T-helper 1 cell (primary cell): ENCODE measurements around the gene TP53I11.

Experiments used
- DNase-seq, 5 donors: peaks; one replicate each; pipeline ENCODE4 v3.0.0-alpha.2; 2012 to 2020

The TP53I11 gene

GRCh38 chr11:44911029-44911814 is 39.5 kb downstream of the TP53I11 start:
- DNase-seq, result peak; percentile 48 to 88 (median 69)

GRCh38 chr11:44910591-44910990 is 40.1 kb downstream of the TP53I11 start:
- no peak for DNase-seq

GRCh38 chr11:44909557-44909956 is 41.1 kb downstream of the TP53I11 start:
- no peak for DNase-seq

GRCh38 chr11:44906649-44907048 is 44.0 kb downstream of the TP53I11 start:
- DNase-seq, result no peak

GRCh38 chr11:44905131-44905866 is 45.4 kb downstream of the TP53I11 start:
- no peak for DNase-seq

GRCh38 chr11:44904261-44905020 is 46.2 kb downstream of the TP53I11 start:
- no peak for DNase-seq

GRCh38 chr11:44903518-44903917 is 47.2 kb downstream of the TP53I11 start:
- DNase-seq, result no peak

GRCh38 chr11:44903035-44903434 is 47.6 kb downstream of the TP53I11 start:
- no peak for DNase-seq

- no peak for DNase-seq
Observed at GRCh38 chr11:44901786-44902185, 48.9 kb downstream of the TP53I11 start.

GRCh38 chr11:44901120-44901633 is 49.5 kb downstream of the TP53I11 start:
- no peak for DNase-seq

GRCh38 chr11:44899959-44900358 is 50.7 kb downstream of the TP53I11 start:
- peak in 1 of 5 donors; percentile 8 for DNase-seq

GRCh38 chr11:44893846-44894617 is 56.7 kb downstream of the TP53I11 start:
- DNase-seq, result peak; percentile 12 to 49 (median 40)

GRCh38 chr11:44893308-44893822 is 57.3 kb downstream of the TP53I11 start:
- no peak for DNase-seq

GRCh38 chr11:44892843-44893242 is 57.8 kb downstream of the TP53I11 start:
- DNase-seq, result no peak

- DNase-seq, result no peak
Observed at GRCh38 chr11:44889266-44889665, 61.4 kb downstream of the TP53I11 start.

GRCh38 chr11:44887636-44888035 is 63.0 kb downstream of the TP53I11 start:
- no peak for DNase-seq

GRCh38 chr11:44886790-44887140 is 63.9 kb downstream of the TP53I11 start:
- DNase-seq, result no peak

- DNase-seq, result no peak
Observed at GRCh38 chr11:44885919-44886789, 64.5 kb downstream of the TP53I11 start.

GRCh38 chr11:44885065-44885810 is 65.4 kb downstream of the TP53I11 start:
- no peak for DNase-seq

- no peak for DNase-seq
Observed at GRCh38 chr11:44884056-44884455, 66.6 kb downstream of the TP53I11 start.
